GM19099 (cell line): ENCODE data around the gene PRELID2.

Source experiments
- POLR2A ChIP-seq: IDR thresholded peaks from 3 replicates; pipeline ENCODE4 v1.6.1; 2011; ENCODE audit warnings: low read depth; ENCODE audit not compliant: insufficient read length; ENCODE audit errors: extremely low read depth

Gene PRELID2

GRCh38 chr5:145847499-145848497 is 12.7 kb upstream of the PRELID2 start:
- no peak for TF ChIP-seq POLR2A

DNA sequence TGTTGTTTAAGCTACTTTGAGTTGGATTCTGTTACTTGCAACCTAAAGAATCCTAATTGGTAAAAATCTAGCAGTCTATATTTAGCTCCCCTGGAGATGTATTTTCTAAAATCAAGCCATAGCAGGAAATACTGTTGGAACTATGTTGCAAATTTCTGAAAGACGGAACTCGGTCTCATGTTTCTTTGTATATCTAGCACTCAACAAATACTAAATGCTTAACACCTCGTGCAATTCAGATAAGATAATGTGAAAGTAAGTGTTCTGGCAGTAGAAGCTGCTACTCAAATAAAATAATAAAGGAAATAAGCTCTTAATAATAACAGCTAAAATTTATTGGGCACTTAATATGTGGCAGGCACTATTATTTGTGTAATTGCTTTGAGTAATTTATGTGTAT is 10.9 kb upstream of the PRELID2 start:
- TF ChIP-seq POLR2A, result no peak

GRCh38 chr5:145841299-145841698 is 6.2 kb upstream of the PRELID2 start:
- TF ChIP-seq POLR2A, result no peak

- TF ChIP-seq POLR2A, result no peak
These were observed 5.5 kb upstream of the PRELID2 start for GRCh38 chr5:145840458-145841132.

- TF ChIP-seq POLR2A, result no peak
These were observed 3.1 kb upstream of the PRELID2 start for GRCh38 chr5:145838276-145838675.

GRCh38 chr5:145835848-145836239 is 702 bp upstream of the PRELID2 start:
- TF ChIP-seq POLR2A, result no peak

DNA sequence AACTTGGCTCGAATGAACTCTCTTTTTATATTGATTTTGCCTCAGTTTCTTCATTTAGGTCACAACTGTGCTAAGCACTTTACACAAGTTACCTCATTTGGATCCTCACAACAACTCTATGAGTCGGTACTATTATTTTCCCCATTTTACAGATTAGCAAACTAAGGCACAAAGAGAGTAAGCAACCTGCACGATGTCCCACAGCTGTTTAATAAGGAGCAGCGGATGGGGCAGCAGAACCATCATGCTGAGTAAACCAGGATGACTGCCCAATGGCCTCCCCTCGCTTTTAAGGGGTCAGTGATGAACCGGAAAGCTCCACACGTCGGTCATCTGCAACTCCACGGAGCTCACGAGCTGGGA is 607 bp downstream of the PRELID2 start:
- TF ChIP-seq POLR2A, result no peak

DNA sequence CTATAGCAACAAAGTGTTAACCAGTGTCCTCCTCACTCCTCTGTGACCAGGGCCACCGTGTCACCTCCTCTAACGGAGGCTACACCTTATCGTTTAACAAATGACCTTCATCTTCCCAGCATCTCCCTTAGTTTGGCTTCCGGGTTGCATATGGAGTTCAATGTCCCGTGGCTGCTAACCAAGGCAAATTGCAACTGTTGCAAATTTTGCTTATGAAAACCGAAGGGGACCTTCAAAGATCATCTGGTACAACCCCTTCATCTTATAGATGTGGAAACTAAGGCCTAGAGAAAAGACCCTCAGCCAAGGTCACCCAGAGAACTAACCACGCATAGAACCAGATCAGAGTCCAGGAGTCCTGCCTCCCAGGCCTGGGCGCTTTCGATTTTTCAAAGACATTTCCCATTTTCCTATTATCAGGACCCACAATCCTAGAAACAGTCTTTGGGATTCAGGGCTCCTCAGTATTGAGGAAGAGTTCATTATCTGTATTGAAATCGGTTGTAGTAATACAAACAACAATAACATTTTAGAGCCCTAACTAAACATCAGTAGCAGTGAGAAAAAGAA is 1.4 kb downstream of the PRELID2 start:
- TF ChIP-seq POLR2A, result no peak

- TF ChIP-seq POLR2A, result no peak
These were observed 4.5 kb downstream of the PRELID2 start for GRCh38 chr5:145830594-145830993.

DNA sequence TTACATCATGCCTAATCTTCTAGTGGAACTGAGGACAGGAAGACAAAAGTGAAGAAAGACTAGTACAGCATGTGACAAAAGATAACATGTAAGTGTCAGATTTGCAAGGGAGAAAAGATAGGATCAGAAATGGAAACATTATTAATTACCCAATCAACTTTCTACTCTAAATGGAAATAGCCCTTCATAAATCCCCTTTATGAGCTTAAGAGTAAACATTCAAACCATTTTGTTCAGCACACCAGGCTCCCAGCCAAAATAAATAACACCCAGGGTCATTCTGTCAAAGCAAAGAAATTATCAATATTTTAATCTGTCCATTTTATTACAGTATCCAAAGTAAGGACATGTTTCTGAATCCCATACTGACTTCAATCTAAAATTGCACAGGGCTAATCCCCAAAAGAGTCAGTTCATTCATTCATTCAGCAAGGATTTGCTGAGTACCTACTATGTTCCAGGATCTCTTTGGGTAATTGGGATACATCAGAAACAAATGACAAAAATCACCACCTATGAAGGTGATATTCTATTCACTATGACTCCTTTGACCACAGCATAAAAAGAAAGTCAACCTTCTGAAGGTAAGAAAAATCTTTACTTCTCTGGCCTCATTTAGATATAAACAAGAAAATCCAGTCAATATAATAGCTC is 5.3 kb downstream of the PRELID2 start:
- TF ChIP-seq POLR2A, result no peak

- TF ChIP-seq POLR2A, result no peak
These were observed 8.1 kb downstream of the PRELID2 start for GRCh38 chr5:145826895-145827674.

- TF ChIP-seq POLR2A, result no peak
These were observed 9.4 kb downstream of the PRELID2 start for GRCh38 chr5:145825751-145826180.

DNA sequence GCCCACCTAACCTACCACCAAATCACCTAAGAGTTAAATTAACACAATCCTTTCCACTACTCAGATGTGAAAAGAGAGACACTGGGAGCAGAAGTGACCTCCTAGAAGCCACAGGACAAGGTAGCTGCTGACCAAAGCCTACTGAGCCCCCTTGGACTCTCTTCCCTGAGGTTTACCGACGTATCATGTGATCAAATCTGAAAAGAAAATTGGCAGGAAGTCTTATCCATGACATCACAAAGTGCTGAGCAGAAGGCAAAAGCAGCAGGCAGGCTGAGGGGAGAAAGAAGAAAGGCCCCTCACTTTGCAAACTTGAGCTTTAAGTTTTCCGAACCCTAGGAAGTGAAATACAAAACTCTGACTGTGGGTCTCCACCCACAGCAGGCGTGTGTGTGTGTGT is 11.1 kb downstream of the PRELID2 start:
- TF ChIP-seq POLR2A, result no peak

- no peak for TF ChIP-seq POLR2A
These were observed 16.5 kb downstream of the PRELID2 start for GRCh38 chr5:145818604-145819003.
